A673 (cell line): ENCODE data around the gene ZNF248. TPM values are rescaled to one million over a fixed set of nuclear protein-coding genes. Genes with fewer than 3 reads are reported as not detected.

Experiments
- BruUV-seq: library from RNA; stranded (reverse); fragments of 400-500 nt; replicated peaks from 2 replicates; lab custom pipeline; 2021; lab: Mats Ljungman, UMichigan
- CTCF ChIA-PET: fragments of 300-600 bp; sonication (Branson Sonifier 250); formaldehyde crosslinking; loops from one replicate; lab custom pipeline; 2022; ENCODE audit warnings: antibody characterized with exemption; lab: Charles Lee
- POLR2A ChIA-PET: fragments of 300-600 bp; sonication (Branson Sonifier 250); formaldehyde crosslinking; loops from one replicate; lab custom pipeline; 2022; ENCODE audit warnings: antibody characterized with exemption; ENCODE audit not compliant: low non-redundant PET; lab: Charles Lee
- DNase-seq: peaks from one replicate; pipeline ENCODE4 v3.0.0-alpha.2; 2015; ENCODE audit warnings: low spot score
- H3K27ac ChIP-seq: fragments of 200-600 bp; sonication (generic); 2 replicates; pipeline ENCODE4 v1.5.1; 2016; ENCODE audit warnings: mixed run types, low read depth, mild to moderate bottlenecking, mixed read lengths, antibody characterized with exemption, low read length; ENCODE audit not compliant: poor library complexity, severe bottlenecking
- H3K27me3 ChIP-seq: fragments of 200-600 bp; sonication (generic); replicated peaks from 2 replicates; pipeline ENCODE4 v1.6.1; 2017; ENCODE audit warnings: mixed run types, low read depth, mild to moderate bottlenecking, mixed read lengths, antibody characterized with exemption, low read length; ENCODE audit not compliant: insufficient read depth, poor library complexity
- H3K36me3 ChIP-seq: fragments of 200-600 bp; sonication (generic); 2 replicates; pipeline ENCODE4 v1.6.1; 2016; ENCODE audit warnings: mixed run types, mild to moderate bottlenecking, mixed read lengths, antibody characterized with exemption, low read length; ENCODE audit not compliant: insufficient read depth, poor library complexity, severe bottlenecking
- H3K4me1 ChIP-seq: fragments of 200-600 bp; sonication (generic); 2 replicates; pipeline ENCODE4 v1.6.1; 2017; ENCODE audit warnings: mixed run types, mild to moderate bottlenecking, mixed read lengths, antibody characterized with exemption, low read length; ENCODE audit not compliant: insufficient read depth, poor library complexity, severe bottlenecking
- H3K4me3 ChIP-seq: fragments of 200-600 bp; sonication (generic); 2 replicates; pipeline ENCODE4 v1.5.1; 2016; ENCODE audit warnings: low read depth, mixed run types, mild to moderate bottlenecking, mixed read lengths, low read length; ENCODE audit not compliant: poor library complexity, severe bottlenecking
- H3K9me3 ChIP-seq: fragments of 200-600 bp; sonication (generic); 2 replicates; pipeline ENCODE4 v1.6.1; 2016; ENCODE audit warnings: mixed run types, low read depth, mild to moderate bottlenecking, mixed read lengths, antibody characterized with exemption, low read length; ENCODE audit not compliant: poor library complexity, severe bottlenecking
- EZH2 ChIP-seq: fragments of 200-600 bp; sonication (generic); IDR thresholded peaks from 2 replicates; pipeline ENCODE4 v1.6.1; 2017; ENCODE audit warnings: borderline replicate concordance, low read depth, mild to moderate bottlenecking, mixed read lengths, antibody characterized with exemption, low read length; ENCODE audit not compliant: poor library complexity, severe bottlenecking
- intact Hi-C: fragments of 100-400 bp; cut with micrococcal nuclease; formaldehyde crosslinking; loops from one replicate; pipeline ENCODE4 v1.10.0; 2022; ENCODE audit not compliant: unreplicated experiment
- total RNA-seq: library from RNA; stranded (reverse); gene quantifications from 2 replicates; pipeline ENCODE4 v1.2.3, GENCODE V29; 2021
- TF ChIP-seq, protein P1 (sequence below): fragments of 300-800, 200-600 bp; sonication (generic); conservative IDR thresholded peaks from 2 replicates; pipeline ENCODE4 v1.5.1; 2017; ENCODE audit warnings: low read depth, mild to moderate bottlenecking, antibody characterized with exemption, low read length, moderate library complexity, mixed read lengths

ZNF248 gene
- total RNA-seq, 1 experiment from 2014 or later, result 8.7 TPM

DNA sequence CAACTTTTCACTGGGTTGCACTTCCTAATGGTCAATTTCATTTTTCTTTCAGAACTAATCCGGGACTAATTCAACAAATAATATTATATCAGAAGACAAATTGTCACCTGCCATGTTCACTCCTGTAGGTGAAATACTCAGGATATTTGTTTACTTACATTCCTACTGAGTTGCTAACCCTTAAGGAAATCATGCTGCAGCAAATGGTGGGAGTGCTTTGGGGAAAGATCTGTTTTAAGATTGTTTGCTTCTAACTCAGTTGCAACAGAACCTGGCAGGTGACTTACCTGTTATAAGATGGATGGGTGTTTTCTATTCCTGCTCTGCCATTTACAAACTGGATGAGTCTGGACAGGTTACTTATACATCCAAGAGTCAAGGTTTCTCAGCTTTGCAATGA, 81.8 kb downstream of the ZNF248 start:
- Histone ChIP-seq H3K27me3 (no peaks in the 10 kb centered on the region), H3K4me1 (no peaks in the 10 kb centered on the region), H3K36me3 (no peaks in the 10 kb centered on the region), H3K9me3 (no peaks in the 10 kb centered on the region), H3K4me3 (no peak overlapping the region), H3K27ac (no peak overlapping the region)
- no peak for DNase-seq
- no peak for TF ChIP-seq EZH2
- TF ChIP-seq, protein P1, sequence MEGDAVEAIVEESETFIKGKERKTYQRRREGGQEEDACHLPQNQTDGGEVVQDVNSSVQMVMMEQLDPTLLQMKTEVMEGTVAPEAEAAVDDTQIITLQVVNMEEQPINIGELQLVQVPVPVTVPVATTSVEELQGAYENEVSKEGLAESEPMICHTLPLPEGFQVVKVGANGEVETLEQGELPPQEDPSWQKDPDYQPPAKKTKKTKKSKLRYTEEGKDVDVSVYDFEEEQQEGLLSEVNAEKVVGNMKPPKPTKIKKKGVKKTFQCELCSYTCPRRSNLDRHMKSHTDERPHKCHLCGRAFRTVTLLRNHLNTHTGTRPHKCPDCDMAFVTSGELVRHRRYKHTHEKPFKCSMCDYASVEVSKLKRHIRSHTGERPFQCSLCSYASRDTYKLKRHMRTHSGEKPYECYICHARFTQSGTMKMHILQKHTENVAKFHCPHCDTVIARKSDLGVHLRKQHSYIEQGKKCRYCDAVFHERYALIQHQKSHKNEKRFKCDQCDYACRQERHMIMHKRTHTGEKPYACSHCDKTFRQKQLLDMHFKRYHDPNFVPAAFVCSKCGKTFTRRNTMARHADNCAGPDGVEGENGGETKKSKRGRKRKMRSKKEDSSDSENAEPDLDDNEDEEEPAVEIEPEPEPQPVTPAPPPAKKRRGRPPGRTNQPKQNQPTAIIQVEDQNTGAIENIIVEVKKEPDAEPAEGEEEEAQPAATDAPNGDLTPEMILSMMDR, result no peak
- intact Hi-C loops, result no loop called here
- no TSS peak for BruUV-seq
- ChIA-PET CTCF (no interaction called here), POLR2A (no interaction called here)

DNA sequence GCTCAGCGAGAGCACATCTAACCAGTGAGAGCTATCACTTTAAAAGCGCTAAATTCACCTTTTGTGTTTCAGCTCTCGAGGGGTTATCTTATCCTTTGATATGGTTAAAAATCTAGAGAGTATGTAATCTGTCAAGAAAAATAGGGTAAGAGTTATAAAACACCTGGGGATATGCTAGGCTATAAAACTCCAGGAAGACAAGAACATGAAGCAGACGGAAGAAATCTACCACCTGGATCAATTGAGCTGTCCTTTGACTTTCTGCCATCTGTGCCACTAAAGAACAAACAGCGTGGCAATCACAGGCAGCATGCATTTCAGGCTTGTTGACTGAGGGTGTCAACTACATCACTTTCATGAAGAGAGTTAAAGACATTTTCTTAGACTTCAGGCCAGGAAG, 83.1 kb downstream of the ZNF248 start:
- intact Hi-C loops, result no loop called here
- ChIA-PET POLR2A (no interaction called here), CTCF (no interaction called here)
- no TSS peak for BruUV-seq
- Histone ChIP-seq H3K36me3 (no peaks in the 10 kb centered on the region), H3K27ac (no peak overlapping the region), H3K27me3 (no peaks in the 10 kb centered on the region), H3K9me3 (no peaks in the 10 kb centered on the region), H3K4me3 (no peak overlapping the region), H3K4me1 (no peaks in the 10 kb centered on the region)
- DNase-seq, result no peak
- TF ChIP-seq, protein P1, result no peak
- TF ChIP-seq EZH2, result no peak

DNA sequence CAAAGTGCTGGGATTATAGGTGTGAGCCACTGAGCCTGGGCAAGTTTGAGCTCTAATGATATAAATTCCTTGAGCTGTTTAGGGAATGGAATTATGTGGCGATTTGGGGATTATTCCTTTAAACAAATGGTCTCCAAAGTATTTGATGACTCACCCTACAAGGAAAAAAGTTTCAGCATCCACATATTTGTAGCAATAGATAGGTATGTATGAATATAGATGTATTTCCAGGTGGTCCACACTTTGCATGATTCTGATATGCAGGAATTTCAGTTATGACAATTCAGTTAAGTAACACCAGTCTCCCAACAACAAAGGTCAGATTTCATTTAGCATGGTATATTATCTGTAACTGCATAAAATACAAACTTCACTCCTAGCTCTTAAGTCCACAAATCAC, 92.2 kb downstream of the ZNF248 start:
- Histone ChIP-seq H3K27ac (no peak overlapping the region), H3K4me1 (no peaks in the 10 kb centered on the region), H3K4me3 (no peak overlapping the region), H3K9me3 (peaks cover 4% of the 10 kb centered on the region), H3K36me3 (no peaks in the 10 kb centered on the region), H3K27me3 (no peaks in the 10 kb centered on the region)
- TF ChIP-seq, protein P1, result no peak
- TF ChIP-seq EZH2, result no peak
- DNase-seq, result no peak
- intact Hi-C loops, result no loop called here
- POLR2A ChIA-PET, result no interaction called here
- CTCF ChIA-PET, result no interaction called here
- no TSS peak for BruUV-seq
